Osteoblast (primary cell): ENCODE data around the gene RNF167. TPM values are rescaled to one million over a fixed set of nuclear protein-coding genes. Genes with fewer than 3 reads are reported as not detected.

Experiments used
- DNase-seq: peaks from one replicate; pipeline ENCODE4 v3.0.0; 2011; ENCODE audit warnings: low spot score, mixed read lengths; ENCODE audit not compliant: insufficient read length; ENCODE audit errors: missing footprints
- H2AFZ ChIP-seq: 2 replicates; pipeline ENCODE4 v1.6.0; 2011; ENCODE audit warnings: mild to moderate bottlenecking, low read length
- H3K27ac ChIP-seq: 2 replicates; pipeline ENCODE4 v1.5.1; 2011; ENCODE audit warnings: mild to moderate bottlenecking, low read depth, low read length, moderate library complexity
- H3K27me3 ChIP-seq: 2 replicates; pipeline ENCODE4 v1.6.0; 2012; ENCODE audit warnings: mild to moderate bottlenecking, control low read depth, inconsistent platforms, low read length, moderate library complexity; ENCODE audit not compliant: insufficient read depth
- H3K36me3 ChIP-seq: 2 replicates; pipeline ENCODE4 v1.5.1; 2011; ENCODE audit warnings: mild to moderate bottlenecking, low read length, control low read depth, moderate library complexity; ENCODE audit not compliant: insufficient read depth
- H3K4me1 ChIP-seq: 2 replicates; pipeline ENCODE4 v1.5.1; 2011; ENCODE audit warnings: mild to moderate bottlenecking, low read length, control low read depth, moderate library complexity; ENCODE audit not compliant: insufficient read depth
- H3K4me2 ChIP-seq: 2 replicates; pipeline ENCODE4 v1.6.0; 2011; ENCODE audit warnings: mild to moderate bottlenecking, low read length; ENCODE audit not compliant: insufficient read depth
- H3K4me3 ChIP-seq: fragments of 200-600 bp; sonication (generic); 3 replicates; pipeline ENCODE4 v1.5.1; 2012; ENCODE audit warnings: mild to moderate bottlenecking, low read length, inconsistent platforms; ENCODE audit not compliant: insufficient read depth
- H3K79me2 ChIP-seq: 2 replicates; pipeline ENCODE4 v1.6.0; 2012; ENCODE audit warnings: mild to moderate bottlenecking, low read length, control low read depth, inconsistent platforms; ENCODE audit not compliant: insufficient read depth
- H3K9me3 ChIP-seq: 2 replicates; pipeline ENCODE4 v1.5.1; 2011; ENCODE audit warnings: low read depth, low read length, control low read depth
- H4K20me1 ChIP-seq: 2 replicates; pipeline ENCODE4 v1.6.0; 2012; ENCODE audit warnings: mild to moderate bottlenecking, low read length, control low read depth; ENCODE audit not compliant: insufficient read depth
- CTCF ChIP-seq: IDR thresholded peaks from 2 replicates; pipeline ENCODE4 v1.5.1; 2011; ENCODE audit warnings: mild to moderate bottlenecking, low read depth, low read length, moderate library complexity; ENCODE audit errors: extremely low read depth
- total RNA-seq: library from RNA; depleted of rRNA; stranded (reverse); fragments of >200 nt; gene quantifications from 2 replicates; pipeline ENCODE4 v1.2.3, GENCODE V29; 2012

Gene RNF167
- total RNA-seq, 1 donor, result 25.3 TPM

DNA sequence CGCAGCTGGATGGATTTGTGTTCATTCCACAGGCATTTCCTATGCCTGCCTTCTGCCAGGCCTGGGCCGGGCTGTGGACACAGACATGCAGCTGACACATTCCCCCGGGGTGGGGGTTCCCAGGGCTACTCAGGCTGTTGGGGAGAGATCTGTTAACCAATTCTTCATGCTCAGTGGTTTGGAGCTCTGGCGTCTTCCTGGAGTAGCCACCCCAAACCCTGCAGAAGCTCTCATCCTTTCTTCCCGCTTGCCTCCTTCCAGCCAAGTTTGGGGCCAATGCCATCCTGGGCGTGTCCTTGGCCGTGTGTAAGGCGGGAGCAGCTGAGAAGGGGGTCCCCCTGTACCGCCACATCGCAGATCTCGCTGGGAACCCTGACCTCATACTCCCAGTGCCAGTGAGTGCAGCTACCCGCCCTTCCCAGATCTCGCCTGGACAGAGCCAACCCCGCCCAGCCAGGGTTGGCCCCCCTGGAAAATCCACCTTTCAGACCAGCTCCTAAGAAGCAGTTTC lies 13.4 kb downstream of the RNF167 start:
- TF ChIP-seq CTCF, result no peak
- H3K9me3 ChIP-seq, result no peaks in the 10 kb centered on the region
- DNase-seq, result peak; percentile 99
- no peaks in the 10 kb centered on the region for H3K79me2 ChIP-seq
- no peaks in the 10 kb centered on the region for H3K36me3 ChIP-seq
- H3K4me3 ChIP-seq, result peak overlapping the region; percentile 56
- H3K27me3 ChIP-seq, result no peaks in the 10 kb centered on the region
- peak overlapping the region; percentile 82 for H2AFZ ChIP-seq
- peak overlapping the region; percentile 73 for H3K4me2 ChIP-seq
- peaks cover 28% of the 10 kb centered on the region for H3K4me1 ChIP-seq
- H3K27ac ChIP-seq, result peak overlapping the region; percentile 82
- H4K20me1 ChIP-seq, result no peaks in the 10 kb centered on the region

GRCh38 chr17:4955091-4955490 lies 15.0 kb downstream of the RNF167 start:
- peaks cover 11% of the 10 kb centered on the region for H3K36me3 ChIP-seq
- no peak for TF ChIP-seq CTCF
- H3K4me2 ChIP-seq, result no peak overlapping the region
- H4K20me1 ChIP-seq, result no peaks in the 10 kb centered on the region
- no peak overlapping the region for H3K4me3 ChIP-seq
- DNase-seq, result no peak
- H3K9me3 ChIP-seq, result no peaks in the 10 kb centered on the region
- no peaks in the 10 kb centered on the region for H3K27me3 ChIP-seq
- no peaks in the 10 kb centered on the region for H3K79me2 ChIP-seq
- H3K27ac ChIP-seq, result no peak overlapping the region
- H2AFZ ChIP-seq, result no peak overlapping the region
- H3K4me1 ChIP-seq, result peaks cover 26% of the 10 kb centered on the region

GRCh38 chr17:4956493-4957061 lies 16.5 kb downstream of the RNF167 start:
- H3K27ac ChIP-seq, result no peak overlapping the region
- H3K4me3 ChIP-seq, result no peak overlapping the region
- H3K4me2 ChIP-seq, result no peak overlapping the region
- no peaks in the 10 kb centered on the region for H3K79me2 ChIP-seq
- H4K20me1 ChIP-seq, result no peaks in the 10 kb centered on the region
- DNase-seq, result peak; percentile 32
- no peaks in the 10 kb centered on the region for H3K9me3 ChIP-seq
- H3K4me1 ChIP-seq, result peaks cover 20% of the 10 kb centered on the region
- no peak overlapping the region for H2AFZ ChIP-seq
- no peaks in the 10 kb centered on the region for H3K27me3 ChIP-seq
- peak; percentile 33 for TF ChIP-seq CTCF
- peaks cover 20% of the 10 kb centered on the region for H3K36me3 ChIP-seq

DNA sequence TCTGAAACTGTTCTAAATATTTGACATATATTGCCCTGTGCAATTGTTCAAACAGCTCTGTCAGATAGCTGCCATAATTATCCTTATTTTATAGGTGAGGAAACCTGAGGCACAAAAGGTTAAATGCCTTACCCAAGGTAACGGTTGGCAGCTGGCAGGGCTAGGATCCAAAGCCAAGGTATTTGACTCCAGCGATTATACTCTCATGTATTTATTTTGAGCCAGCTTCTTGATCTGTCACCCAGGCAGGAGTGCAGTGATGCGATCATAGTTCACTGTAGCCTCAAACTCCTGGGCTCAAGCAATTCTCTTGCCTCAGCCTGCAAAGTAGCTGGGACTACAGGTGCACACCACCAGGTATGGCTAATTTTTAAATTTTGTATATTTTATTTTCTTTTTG lies 18.0 kb downstream of the RNF167 start:
- H2AFZ ChIP-seq, result no peak overlapping the region
- no peak for TF ChIP-seq CTCF
- peak; percentile 37 for DNase-seq
- peaks cover 20% of the 10 kb centered on the region for H3K36me3 ChIP-seq
- H3K9me3 ChIP-seq, result no peaks in the 10 kb centered on the region
- no peak overlapping the region for H3K27ac ChIP-seq
- no peak overlapping the region for H3K4me2 ChIP-seq
- no peaks in the 10 kb centered on the region for H3K27me3 ChIP-seq
- no peak overlapping the region for H3K4me3 ChIP-seq
- no peaks in the 10 kb centered on the region for H4K20me1 ChIP-seq
- H3K4me1 ChIP-seq, result peaks cover 14% of the 10 kb centered on the region
- no peaks in the 10 kb centered on the region for H3K79me2 ChIP-seq
